ENCODE data around the gene PGM5.

PGM5 gene

GRCh38 chr9:68433531-68434110, 77.2 kb downstream of the PGM5 start:
- H3K4me3 ChIP-seq (ENCODE audit: low read depth, low read length): no peak overlapping the region
- TF ChIP-seq, protein P1, sequence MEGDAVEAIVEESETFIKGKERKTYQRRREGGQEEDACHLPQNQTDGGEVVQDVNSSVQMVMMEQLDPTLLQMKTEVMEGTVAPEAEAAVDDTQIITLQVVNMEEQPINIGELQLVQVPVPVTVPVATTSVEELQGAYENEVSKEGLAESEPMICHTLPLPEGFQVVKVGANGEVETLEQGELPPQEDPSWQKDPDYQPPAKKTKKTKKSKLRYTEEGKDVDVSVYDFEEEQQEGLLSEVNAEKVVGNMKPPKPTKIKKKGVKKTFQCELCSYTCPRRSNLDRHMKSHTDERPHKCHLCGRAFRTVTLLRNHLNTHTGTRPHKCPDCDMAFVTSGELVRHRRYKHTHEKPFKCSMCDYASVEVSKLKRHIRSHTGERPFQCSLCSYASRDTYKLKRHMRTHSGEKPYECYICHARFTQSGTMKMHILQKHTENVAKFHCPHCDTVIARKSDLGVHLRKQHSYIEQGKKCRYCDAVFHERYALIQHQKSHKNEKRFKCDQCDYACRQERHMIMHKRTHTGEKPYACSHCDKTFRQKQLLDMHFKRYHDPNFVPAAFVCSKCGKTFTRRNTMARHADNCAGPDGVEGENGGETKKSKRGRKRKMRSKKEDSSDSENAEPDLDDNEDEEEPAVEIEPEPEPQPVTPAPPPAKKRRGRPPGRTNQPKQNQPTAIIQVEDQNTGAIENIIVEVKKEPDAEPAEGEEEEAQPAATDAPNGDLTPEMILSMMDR (IDR thresholded peaks at IDR 0.05; ENCODE audit: borderline replicate concordance, insufficient read depth, low read depth, low read length): no peak

DNA sequence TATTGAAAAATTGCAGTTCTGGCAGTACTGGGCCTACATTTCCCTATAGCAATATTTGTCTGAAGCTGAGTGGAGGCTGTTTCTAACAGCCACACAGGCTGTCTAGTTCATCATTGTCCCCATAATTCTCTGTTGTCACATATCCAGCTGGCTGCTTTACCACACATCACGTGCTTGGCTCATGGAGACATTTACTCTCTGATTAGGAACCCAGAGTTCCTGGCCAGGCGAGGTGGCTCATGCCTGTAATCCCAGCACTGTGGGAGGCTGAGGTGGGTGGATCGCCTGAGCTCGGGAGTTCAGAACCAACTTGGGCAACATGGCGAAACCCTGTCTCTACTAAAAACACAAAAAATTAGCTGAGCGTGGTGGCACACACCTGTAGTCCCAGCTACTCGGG, 81.4 kb downstream of the PGM5 start:
- no peak overlapping the region for H3K4me3 ChIP-seq (ENCODE audit: low read depth, low read length)
- TF ChIP-seq, protein P1 (IDR thresholded peaks at IDR 0.05; ENCODE audit: borderline replicate concordance, insufficient read depth, low read depth, low read length): no peak

- H3K4me3 ChIP-seq (ENCODE audit: low read depth, low read length): no peak overlapping the region
- TF ChIP-seq, protein P1 (IDR thresholded peaks at IDR 0.05; ENCODE audit: borderline replicate concordance, insufficient read depth, low read depth, low read length): no peak
Measured at GRCh38 chr9:68443624-68444023, 87.2 kb downstream of the PGM5 start.

DNA sequence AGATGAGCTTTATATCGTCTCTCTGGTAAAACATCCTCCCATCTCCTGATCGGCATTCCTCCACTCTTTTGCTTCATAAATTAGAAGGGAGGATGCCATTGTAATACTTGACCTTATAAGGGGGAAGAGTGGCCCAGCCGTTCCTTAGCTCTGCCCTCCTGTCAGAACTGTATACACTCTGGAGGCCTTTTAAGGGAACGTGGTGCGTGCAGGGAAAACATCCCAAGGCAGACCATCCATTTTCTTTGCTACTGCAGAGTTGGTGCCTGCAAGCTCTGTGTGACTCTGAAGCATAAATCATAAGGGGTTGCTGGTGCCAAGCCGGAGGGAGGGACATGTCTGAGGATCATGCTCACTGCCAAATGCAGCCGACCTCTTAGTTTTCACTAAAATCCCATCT, 90.4 kb downstream of the PGM5 start:
- no peak overlapping the region for H3K4me3 ChIP-seq (ENCODE audit: low read depth, low read length)
- TF ChIP-seq, protein P1 (IDR thresholded peaks at IDR 0.05; ENCODE audit: borderline replicate concordance, insufficient read depth, low read depth, low read length): no peak

- H3K4me3 ChIP-seq (ENCODE audit: low read depth, low read length): no peak overlapping the region
- TF ChIP-seq, protein P1 (IDR thresholded peaks at IDR 0.05; ENCODE audit: borderline replicate concordance, insufficient read depth, low read depth, low read length): no peak
Measured at GRCh38 chr9:68447611-68448010, 91.2 kb downstream of the PGM5 start.

GRCh38 chr9:68454579-68455334, 98.3 kb downstream of the PGM5 start:
- TF ChIP-seq, protein P1 (IDR thresholded peaks at IDR 0.05; ENCODE audit: borderline replicate concordance, insufficient read depth, low read depth, low read length): no peak
- H3K4me3 ChIP-seq (ENCODE audit: low read depth, low read length): no peak overlapping the region

GRCh38 chr9:68455451-68455850, 99.0 kb downstream of the PGM5 start:
- TF ChIP-seq, protein P1 (IDR thresholded peaks at IDR 0.05; ENCODE audit: borderline replicate concordance, insufficient read depth, low read depth, low read length): no peak
- H3K4me3 ChIP-seq (ENCODE audit: low read depth, low read length): no peak overlapping the region

Data from GM12875 (cell line).